GM12878 (cell line): ENCODE measurements around the gene GPATCH2L. TPM values are rescaled to one million over a fixed set of nuclear protein-coding genes. Genes with fewer than 3 reads are reported as not detected.

ENCODE experiments used
- ATF7 ChIP-seq: fragments of 450-650 bp; IDR thresholded peaks from 2 replicates; pipeline ENCODE4 v1.6.1; 2016; ENCODE audit warnings: low read depth, mild to moderate bottlenecking
- CBX3 ChIP-seq: fragments of 200-600 bp; sonication (generic); IDR thresholded peaks from 2 replicates; pipeline ENCODE4 v1.6.1; 2016; ENCODE audit warnings: low read depth, borderline replicate concordance
- EGR1 ChIP-seq, 2 experiments: IDR thresholded peaks; 1 replicate in 1 of 2; 2 replicates in 1 of 2; pipeline ENCODE4 v1.6.1; 2011 to 2012; ENCODE audit warnings: low read depth in 2 of 2, low read length in 2 of 2, borderline replicate concordance in 1 of 2, mild to moderate bottlenecking in 1 of 2, moderate library complexity in 1 of 2
- IKZF1 ChIP-seq: fragments of 450-650 bp; conservative IDR thresholded peaks from 2 replicates; pipeline ENCODE4 v1.6.1; 2017; ENCODE audit warnings: antibody characterized with exemption, mild to moderate bottlenecking
- JUNB ChIP-seq: IDR thresholded peaks from 2 replicates; pipeline ENCODE4 v1.6.1; 2016; ENCODE audit warnings: antibody characterized with exemption, mild to moderate bottlenecking
- JUND ChIP-seq: IDR thresholded peaks from 2 replicates; pipeline ENCODE4 v1.6.1; 2012; ENCODE audit warnings: low read depth, mild to moderate bottlenecking, low read length, improper control_type of control experiment, moderate library complexity
- MYB ChIP-seq: fragments of 150-350 bp; IDR thresholded peaks from 2 replicates; pipeline ENCODE4 v1.6.1; 2014; ENCODE audit warnings: mild to moderate bottlenecking, low read depth, low read length, borderline replicate concordance
- NFIC ChIP-seq: IDR thresholded peaks from 2 replicates; pipeline ENCODE4 v1.6.1; 2012; ENCODE audit warnings: low read depth, mild to moderate bottlenecking, inconsistent platforms, low read length, moderate library complexity
- POLR2A ChIP-seq: IDR thresholded peaks from 2 replicates; pipeline ENCODE4 v1.6.1; 2011; ENCODE audit warnings: low read depth, mild to moderate bottlenecking, low read length
- POLR2AphosphoS5 ChIP-seq: IDR thresholded peaks from 2 replicates; pipeline ENCODE4 v1.6.1; 2011; ENCODE audit warnings: mild to moderate bottlenecking, low read length, inconsistent platforms
- POU2F2 ChIP-seq: IDR thresholded peaks from 3 replicates; pipeline ENCODE4 v1.6.1; 2011; ENCODE audit warnings: low read depth, mild to moderate bottlenecking, low read length, borderline replicate concordance
- RFX5 ChIP-seq: IDR thresholded peaks from 2 replicates; pipeline ENCODE4 v1.6.1; 2011; ENCODE audit warnings: low read depth, low read length, improper control_type of control experiment
- SRF ChIP-seq, 2 experiments: IDR thresholded peaks; 2 replicates each; pipeline ENCODE4 v1.6.1; 2011; ENCODE audit warnings: low read depth in 2 of 2, low read length in 2 of 2, mild to moderate bottlenecking in 1 of 2, moderate library complexity in 1 of 2
- TARDBP ChIP-seq: IDR thresholded peaks from 2 replicates; pipeline ENCODE4 v1.6.1; 2016; ENCODE audit warnings: borderline replicate concordance
- TCF7 ChIP-seq: IDR thresholded peaks from 2 replicates; pipeline ENCODE4 v1.6.1; 2014; ENCODE audit warnings: antibody characterized with exemption, borderline replicate concordance
- WRNIP1 ChIP-seq: IDR thresholded peaks from 2 replicates; pipeline ENCODE4 v1.6.1; 2011; ENCODE audit warnings: low read depth, low read length, improper control_type of control experiment, borderline replicate concordance
- ZNF217 ChIP-seq: fragments of 450-650 bp; IDR thresholded peaks from 2 replicates; pipeline ENCODE4 v1.6.1; 2017; ENCODE audit warnings: antibody characterized with exemption, mild to moderate bottlenecking
- ZNF384 ChIP-seq: IDR thresholded peaks from 2 replicates; pipeline ENCODE4 v1.6.1; 2012; ENCODE audit warnings: low read depth, mild to moderate bottlenecking, low read length, improper control_type of control experiment, borderline replicate concordance
- polyA plus RNA-seq, 11 experiments: library from polyadenylated mRNA; depleted of rRNA in 4 of 11; unstranded in 6 of 11; stranded (reverse) in 5 of 11; fragments of >200 nt; fragmentation: Nextera tagmentation in 4 of 11; fragmentation: Illumina TruSeq in 1 of 11; extraction: Ambion mirVana in 4 of 11; extraction: Trizol in 1 of 11; gene quantifications; 1 replicate in 1 of 11; 2 replicates in 10 of 11; pipeline versions ENCODE4 v1.2.1 to v1.2.3, GENCODE V29; 2011 to 2016; ENCODE audit warnings: inconsistent platforms in 2 of 11, missing spikeins in 2 of 11, low read depth in 1 of 11
- total RNA-seq, 4 experiments: library from RNA; depleted of rRNA in 3 of 4; stranded (reverse); fragments of >200 nt in 3 of 4; fragmentation: Illumina TruSeq in 1 of 4; extraction: Trizol in 1 of 4; gene quantifications; 2 replicates each; pipeline versions ENCODE4 v1.2.1 to v1.2.3, GENCODE V29; 2013 to 2021
- TF ChIP-seq, protein P1 (sequence below): fragments of 450-650 bp; formaldehyde crosslinking; IDR thresholded peaks from 2 replicates; pipeline ENCODE4 v1.4.0; 2022; ENCODE audit warnings: mild to moderate bottlenecking, moderate library complexity
- TF ChIP-seq, protein P2 (sequence below): IDR thresholded peaks from 2 replicates; pipeline ENCODE4 v1.6.1; 2012; ENCODE audit warnings: mild to moderate bottlenecking, low read depth, low read length
- TF ChIP-seq, protein P3 (sequence below): fragments of 450-650 bp; IDR thresholded peaks from 2 replicates; pipeline ENCODE4 v1.6.1; 2017; ENCODE audit warnings: low read depth, mild to moderate bottlenecking, moderate library complexity
- TF ChIP-seq, protein P4 (sequence below): IDR thresholded peaks from 2 replicates; pipeline ENCODE4 v1.6.1; 2011; ENCODE audit warnings: low read depth, mild to moderate bottlenecking, low read length, moderate library complexity, borderline replicate concordance; ENCODE audit errors: extremely low read depth

Gene GPATCH2L
- total and polyA plus RNA-seq, 10 of the 15 experiments (the other 5 are each of a cell fraction or from before 2014, with no cell fraction given) = 9.1 to 50.9 (median 24.4) TPM

DNA sequence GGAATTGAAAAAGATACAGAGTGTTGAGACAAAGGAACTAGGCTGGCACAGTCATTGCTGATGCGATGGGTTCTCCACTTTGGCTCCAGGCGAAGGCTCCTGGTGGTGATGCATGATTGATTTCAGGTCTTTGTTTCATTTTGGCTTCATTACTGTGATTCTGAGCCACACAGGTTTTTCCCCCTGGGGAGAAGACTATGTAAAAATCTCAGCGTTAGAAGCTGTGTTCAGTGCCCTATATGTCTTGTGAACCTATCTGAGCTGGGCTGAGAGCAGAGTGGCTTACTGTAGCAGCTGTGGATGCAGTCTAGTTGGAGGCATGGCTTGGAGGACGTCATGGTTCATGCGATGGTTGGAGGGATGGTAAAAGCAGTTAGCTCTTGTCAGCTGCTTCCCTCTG, 54.0 kb downstream of the GPATCH2L start (continued):
- TF ChIP-seq WRNIP1 (no peak), NFIC (peak; percentile 57), JUND (no peak), POLR2AphosphoS5 (peak; percentile 67), SRF (IDR thresholded peaks at IDR 0.05; ENCODE audit: low read depth in 2 of 2, low read length in 2 of 2) (no peak), ZNF384 (no peak), TARDBP (no peak), TCF7 (no peak), IKZF1 (peak; percentile 35; the same call in 1 of the 2 replicates), POU2F2 (peak; percentile 62; the same call in 2 of the 3 replicates), RFX5 (no peak), POLR2A (peak; percentile 60), EGR1 (IDR thresholded peaks at IDR 0.05; ENCODE audit: borderline replicate concordance in 1 of 2, low read depth in 2 of 2, low read length in 2 of 2) (no peak), CBX3 (no peak), JUNB (no peak), ATF7 (peak; percentile 55; the same call in 1 of the 2 replicates), ZNF217 (no peak), MYB (no peak)
- TF ChIP-seq, protein P1, sequence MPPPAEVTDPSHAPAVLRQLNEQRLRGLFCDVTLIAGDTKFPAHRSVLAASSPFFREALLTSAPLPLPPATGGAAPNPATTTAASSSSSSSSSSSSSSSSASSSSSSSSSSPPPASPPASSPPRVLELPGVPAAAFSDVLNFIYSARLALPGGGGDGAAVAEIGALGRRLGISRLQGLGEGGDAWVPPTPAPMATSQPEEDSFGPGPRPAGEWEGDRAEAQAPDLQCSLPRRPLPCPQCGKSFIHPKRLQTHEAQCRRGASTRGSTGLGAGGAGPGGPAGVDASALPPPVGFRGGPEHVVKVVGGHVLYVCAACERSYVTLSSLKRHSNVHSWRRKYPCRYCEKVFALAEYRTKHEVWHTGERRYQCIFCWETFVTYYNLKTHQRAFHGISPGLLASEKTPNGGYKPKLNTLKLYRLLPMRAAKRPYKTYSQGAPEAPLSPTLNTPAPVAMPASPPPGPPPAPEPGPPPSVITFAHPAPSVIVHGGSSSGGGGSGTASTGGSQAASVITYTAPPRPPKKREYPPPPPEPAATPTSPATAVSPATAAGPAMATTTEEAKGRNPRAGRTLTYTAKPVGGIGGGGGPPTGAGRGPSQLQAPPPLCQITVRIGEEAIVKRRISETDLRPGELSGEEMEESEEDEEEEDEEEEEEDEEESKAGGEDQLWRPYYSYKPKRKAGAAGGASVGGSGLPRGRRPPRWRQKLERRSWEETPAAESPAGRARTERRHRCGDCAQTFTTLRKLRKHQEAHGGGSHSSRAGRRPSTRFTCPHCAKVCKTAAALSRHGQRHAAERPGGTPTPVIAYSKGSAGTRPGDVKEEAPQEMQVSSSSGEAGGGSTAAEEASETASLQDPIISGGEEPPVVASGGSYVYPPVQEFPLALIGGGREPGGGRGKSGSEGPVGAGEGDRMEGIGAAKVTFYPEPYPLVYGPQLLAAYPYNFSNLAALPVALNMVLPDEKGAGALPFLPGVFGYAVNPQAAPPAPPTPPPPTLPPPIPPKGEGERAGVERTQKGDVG (CRISPR knock-in tag) = no peak
- TF ChIP-seq, protein P2, sequence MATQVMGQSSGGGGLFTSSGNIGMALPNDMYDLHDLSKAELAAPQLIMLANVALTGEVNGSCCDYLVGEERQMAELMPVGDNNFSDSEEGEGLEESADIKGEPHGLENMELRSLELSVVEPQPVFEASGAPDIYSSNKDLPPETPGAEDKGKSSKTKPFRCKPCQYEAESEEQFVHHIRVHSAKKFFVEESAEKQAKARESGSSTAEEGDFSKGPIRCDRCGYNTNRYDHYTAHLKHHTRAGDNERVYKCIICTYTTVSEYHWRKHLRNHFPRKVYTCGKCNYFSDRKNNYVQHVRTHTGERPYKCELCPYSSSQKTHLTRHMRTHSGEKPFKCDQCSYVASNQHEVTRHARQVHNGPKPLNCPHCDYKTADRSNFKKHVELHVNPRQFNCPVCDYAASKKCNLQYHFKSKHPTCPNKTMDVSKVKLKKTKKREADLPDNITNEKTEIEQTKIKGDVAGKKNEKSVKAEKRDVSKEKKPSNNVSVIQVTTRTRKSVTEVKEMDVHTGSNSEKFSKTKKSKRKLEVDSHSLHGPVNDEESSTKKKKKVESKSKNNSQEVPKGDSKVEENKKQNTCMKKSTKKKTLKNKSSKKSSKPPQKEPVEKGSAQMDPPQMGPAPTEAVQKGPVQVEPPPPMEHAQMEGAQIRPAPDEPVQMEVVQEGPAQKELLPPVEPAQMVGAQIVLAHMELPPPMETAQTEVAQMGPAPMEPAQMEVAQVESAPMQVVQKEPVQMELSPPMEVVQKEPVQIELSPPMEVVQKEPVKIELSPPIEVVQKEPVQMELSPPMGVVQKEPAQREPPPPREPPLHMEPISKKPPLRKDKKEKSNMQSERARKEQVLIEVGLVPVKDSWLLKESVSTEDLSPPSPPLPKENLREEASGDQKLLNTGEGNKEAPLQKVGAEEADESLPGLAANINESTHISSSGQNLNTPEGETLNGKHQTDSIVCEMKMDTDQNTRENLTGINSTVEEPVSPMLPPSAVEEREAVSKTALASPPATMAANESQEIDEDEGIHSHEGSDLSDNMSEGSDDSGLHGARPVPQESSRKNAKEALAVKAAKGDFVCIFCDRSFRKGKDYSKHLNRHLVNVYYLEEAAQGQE = no peak
- TF ChIP-seq, protein P3, sequence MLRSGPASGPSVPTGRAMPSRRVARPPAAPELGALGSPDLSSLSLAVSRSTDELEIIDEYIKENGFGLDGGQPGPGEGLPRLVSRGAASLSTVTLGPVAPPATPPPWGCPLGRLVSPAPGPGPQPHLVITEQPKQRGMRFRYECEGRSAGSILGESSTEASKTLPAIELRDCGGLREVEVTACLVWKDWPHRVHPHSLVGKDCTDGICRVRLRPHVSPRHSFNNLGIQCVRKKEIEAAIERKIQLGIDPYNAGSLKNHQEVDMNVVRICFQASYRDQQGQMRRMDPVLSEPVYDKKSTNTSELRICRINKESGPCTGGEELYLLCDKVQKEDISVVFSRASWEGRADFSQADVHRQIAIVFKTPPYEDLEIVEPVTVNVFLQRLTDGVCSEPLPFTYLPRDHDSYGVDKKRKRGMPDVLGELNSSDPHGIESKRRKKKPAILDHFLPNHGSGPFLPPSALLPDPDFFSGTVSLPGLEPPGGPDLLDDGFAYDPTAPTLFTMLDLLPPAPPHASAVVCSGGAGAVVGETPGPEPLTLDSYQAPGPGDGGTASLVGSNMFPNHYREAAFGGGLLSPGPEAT = peak; percentile 51; the same call in 1 of the 2 replicates
- TF ChIP-seq, protein P4, sequence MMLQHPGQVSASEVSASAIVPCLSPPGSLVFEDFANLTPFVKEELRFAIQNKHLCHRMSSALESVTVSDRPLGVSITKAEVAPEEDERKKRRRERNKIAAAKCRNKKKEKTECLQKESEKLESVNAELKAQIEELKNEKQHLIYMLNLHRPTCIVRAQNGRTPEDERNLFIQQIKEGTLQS = no peak
